Fibroblast of lung (primary cell): ENCODE data around the gene GALK2.

ENCODE experiments used
- EZH2 ChIP-seq: IDR thresholded peaks from 2 replicates; pipeline ENCODE4 v1.5.1; 2012; ENCODE audit warnings: low read length, control low read depth, mild to moderate bottlenecking; ENCODE audit errors: missing control alignments
- TF ChIP-seq, protein P1 (sequence below), 2 donors: IDR thresholded peaks in 1 of 2; conservative IDR thresholded peaks in 1 of 2; 1 replicate in 1 of 2; 2 replicates in 1 of 2; pipeline ENCODE4 v1.5.1; 2011 to 2012; ENCODE audit warnings: low read length in 2 of 2, control low read depth in 1 of 2, inconsistent platforms in 1 of 2, low read depth in 1 of 2, mild to moderate bottlenecking in 1 of 2

DNA sequence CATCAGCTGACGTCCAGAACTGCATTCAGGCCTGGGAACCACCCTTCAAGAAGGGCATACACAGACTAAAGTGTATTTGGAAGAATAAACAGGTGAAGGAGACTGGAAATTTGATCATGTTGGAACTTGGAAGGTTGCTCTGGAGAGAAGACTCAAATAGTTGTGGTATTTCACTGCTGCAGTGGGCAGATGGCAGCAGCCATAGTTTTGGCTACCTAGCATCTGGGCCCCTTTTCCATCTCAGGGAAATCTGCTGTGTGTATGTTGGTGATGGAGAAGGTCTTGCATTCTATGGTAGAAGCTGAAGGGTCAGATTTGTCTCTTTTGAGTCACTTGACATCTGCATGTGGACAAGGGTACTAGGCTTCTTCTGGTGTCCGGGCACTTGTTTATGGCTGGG is 138.6 kb downstream of the GALK2 start:
- TF ChIP-seq, protein P1, sequence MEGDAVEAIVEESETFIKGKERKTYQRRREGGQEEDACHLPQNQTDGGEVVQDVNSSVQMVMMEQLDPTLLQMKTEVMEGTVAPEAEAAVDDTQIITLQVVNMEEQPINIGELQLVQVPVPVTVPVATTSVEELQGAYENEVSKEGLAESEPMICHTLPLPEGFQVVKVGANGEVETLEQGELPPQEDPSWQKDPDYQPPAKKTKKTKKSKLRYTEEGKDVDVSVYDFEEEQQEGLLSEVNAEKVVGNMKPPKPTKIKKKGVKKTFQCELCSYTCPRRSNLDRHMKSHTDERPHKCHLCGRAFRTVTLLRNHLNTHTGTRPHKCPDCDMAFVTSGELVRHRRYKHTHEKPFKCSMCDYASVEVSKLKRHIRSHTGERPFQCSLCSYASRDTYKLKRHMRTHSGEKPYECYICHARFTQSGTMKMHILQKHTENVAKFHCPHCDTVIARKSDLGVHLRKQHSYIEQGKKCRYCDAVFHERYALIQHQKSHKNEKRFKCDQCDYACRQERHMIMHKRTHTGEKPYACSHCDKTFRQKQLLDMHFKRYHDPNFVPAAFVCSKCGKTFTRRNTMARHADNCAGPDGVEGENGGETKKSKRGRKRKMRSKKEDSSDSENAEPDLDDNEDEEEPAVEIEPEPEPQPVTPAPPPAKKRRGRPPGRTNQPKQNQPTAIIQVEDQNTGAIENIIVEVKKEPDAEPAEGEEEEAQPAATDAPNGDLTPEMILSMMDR (conservative IDR thresholded peaks at IDR 0.05 in 1 of 2, IDR thresholded peaks at IDR 0.05 in 1 of 2; ENCODE audit: low read depth in 1 of 2, low read length in 2 of 2), result no peak
- TF ChIP-seq EZH2, result no peak
